NCI-H1436 treated with DMSO at 0.1 percent for 48 hours (cell line): ENCODE data around the gene DYNLL2.
A peak's percentile ranks its signal among the peaks of the same experiment; 100 is the strongest.
"Not testable (repeated sequence)": the region's sequence is repeated elsewhere in the genome, so short reads cannot be mapped to it uniquely, and the experiment has no call there.

Source experiments
- DNase-seq: peaks from one replicate; lab custom pipeline; 2025; lab: John Stamatoyannopoulos, UW

DYNLL2 gene

GRCh38 chr17:58082870-58083490 lies at the start of gene DYNLL2:
Gene DYNLL2, plus strand, starts transcription at chr17:58083419. Its CDS starts 3,672 bp downstream, at chr17:58087091.
- DNase-seq: peak; percentile 62

- DNase-seq: no peak
These were observed 43.2 kb upstream of the DYNLL2 start for GRCh38 chr17:58039975-58040374.

DNA sequence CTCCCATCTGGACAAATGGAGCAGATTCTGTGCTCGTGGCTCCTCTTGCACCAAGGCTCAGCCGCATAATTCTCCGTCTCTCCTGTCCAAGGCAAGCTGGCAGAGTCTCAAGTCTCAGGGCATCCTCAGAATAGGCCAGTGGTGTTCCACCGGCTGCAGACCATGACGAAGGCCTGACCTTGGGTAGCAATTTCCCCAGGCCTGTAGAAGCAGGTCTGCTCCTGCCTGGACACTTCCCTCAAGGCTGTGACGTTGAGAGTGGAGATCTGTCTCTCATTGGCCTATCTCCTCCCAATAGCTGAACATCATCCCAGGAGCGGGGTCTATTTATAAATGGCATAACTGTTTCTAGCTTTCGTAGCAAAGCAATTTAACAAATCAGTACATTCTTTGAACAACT lies 42.8 kb upstream of the DYNLL2 start:
- DNase-seq: no peak

DNA sequence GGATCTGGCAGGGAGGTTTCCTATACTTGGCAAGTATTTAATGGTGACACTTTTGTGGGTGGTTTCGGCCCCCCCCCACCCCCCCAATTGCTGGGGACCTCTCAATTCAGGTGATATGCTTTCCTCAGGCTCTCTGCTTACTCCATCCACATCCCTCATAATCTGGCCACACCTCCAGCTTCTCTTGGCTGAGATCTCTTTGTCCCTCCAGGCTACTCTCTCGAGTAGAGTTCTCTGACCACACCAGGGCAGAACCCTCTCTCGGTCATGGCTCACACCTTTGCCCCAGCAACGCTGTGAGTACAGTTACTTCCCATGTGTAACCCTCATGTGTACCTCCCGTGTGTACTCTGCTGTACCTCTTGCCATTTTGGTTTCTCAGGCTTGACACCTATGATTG lies 42.1 kb upstream of the DYNLL2 start:
- no peak for DNase-seq

DNA sequence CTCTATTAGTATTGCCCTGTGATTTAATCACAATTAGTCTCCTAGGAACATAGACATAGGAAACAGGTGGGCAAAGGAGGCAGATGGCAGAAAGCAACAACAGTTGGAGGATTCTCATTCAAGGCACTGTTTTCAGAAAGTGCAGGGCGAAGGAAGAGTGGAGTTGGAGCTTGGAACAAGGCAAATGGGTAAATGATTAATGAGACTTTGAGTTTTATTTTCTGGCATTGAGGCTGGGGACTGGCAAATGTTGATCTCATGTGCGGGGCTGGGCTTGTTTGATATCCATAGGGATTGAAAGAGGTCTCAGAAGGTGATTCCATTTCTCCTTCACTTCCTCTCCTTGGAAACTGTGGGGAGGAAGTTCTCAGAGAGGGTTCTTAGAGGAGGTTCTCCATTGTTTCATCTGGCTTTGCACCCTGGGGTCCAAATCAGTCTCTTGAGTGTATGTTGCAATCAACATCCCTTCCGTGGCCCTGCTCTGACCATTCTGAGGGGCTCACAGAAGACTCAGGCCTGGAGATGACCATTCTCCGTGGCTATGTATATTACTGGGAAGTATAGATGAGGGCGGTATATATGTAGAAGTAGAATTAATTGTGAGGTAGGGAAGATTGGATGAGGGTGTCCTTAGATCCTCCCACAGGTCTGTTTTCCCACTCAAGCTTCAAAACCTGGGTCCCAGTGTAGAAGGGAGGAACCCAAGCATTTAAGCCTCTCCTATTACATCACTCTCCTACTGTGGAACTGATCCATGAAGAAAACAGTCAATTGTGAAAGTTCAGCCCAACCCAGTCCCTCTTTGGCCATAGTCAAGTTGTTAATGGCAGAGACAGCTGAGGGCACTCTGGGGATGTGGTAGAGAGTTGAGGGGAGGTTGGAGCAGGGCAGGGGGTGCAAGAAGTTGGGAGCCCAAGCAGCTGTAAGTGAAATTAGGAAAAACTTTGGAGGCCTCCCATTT lies 39.7 kb upstream of the DYNLL2 start:
- no peak for DNase-seq

- not testable (repeated sequence) for DNase-seq
These were observed 39.0 kb upstream of the DYNLL2 start for GRCh38 chr17:58044256-58044655.

- no peak for DNase-seq
These were observed 36.8 kb upstream of the DYNLL2 start for GRCh38 chr17:58046239-58047094.

- no peak for DNase-seq
These were observed 35.7 kb upstream of the DYNLL2 start for GRCh38 chr17:58047376-58048150.

GRCh38 chr17:58049533-58049932 lies 33.7 kb upstream of the DYNLL2 start:
- DNase-seq: no peak

- DNase-seq: no peak
These were observed 32.3 kb upstream of the DYNLL2 start for GRCh38 chr17:58050966-58051365.

DNA sequence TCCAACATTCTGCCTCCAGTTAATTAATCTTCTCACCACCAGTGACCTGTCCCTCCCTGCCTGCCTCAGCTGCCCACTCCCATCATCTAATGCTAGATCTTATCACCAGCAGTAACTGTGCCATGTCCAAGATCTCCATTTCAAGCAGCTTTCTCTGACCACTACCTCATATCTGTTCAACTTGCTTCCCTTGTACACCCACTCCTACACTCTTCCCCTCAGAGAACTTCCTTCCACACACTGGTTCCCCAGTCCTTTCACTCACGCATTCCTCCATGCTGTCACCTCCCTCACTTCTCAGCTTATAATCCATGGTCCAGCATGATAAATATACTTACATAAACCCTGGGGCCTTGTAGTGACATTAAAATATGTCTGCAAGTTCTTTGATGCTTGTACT lies 31.8 kb upstream of the DYNLL2 start:
- DNase-seq: no peak

- DNase-seq: no peak
These were observed 30.8 kb upstream of the DYNLL2 start for GRCh38 chr17:58052407-58052806.

DNA sequence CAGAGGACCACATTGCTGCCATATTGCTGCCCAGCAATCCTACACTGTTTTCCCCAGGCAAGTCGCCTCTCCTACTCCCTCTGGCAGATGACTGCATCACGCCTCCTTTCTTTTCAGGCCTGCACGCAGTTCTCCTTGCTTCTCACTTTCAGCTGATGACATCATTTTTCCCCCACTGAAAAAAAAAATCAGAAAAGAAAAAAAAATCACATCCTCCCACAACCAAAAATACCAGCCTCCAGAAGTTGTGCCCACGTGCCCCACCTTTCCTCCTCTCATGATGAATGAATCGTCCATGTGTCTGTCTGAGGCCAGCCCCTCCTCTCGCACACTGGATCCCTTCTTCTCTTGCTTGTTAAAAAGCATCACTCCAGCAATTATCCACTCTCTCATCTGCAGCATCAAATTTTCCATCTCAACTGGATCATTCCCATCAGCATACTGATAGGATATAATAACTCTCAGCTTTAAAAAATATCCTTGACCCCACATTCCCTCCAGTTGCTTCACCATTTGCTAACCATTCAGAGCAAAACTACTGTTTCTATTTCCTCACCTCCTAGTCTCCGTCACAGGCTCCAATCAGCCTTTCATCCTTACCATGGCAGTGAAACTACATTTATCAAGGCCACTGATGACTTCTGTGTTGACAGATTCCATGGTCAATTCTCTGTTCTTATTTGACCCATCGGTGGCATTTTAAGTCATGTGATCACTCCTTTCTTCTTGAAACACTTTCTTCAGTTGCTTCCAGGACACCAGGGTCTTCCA lies 30.1 kb upstream of the DYNLL2 start:
- DNase-seq: no peak

GRCh38 chr17:58054641-58055040 lies 28.6 kb upstream of the DYNLL2 start:
- DNase-seq: no peak

GRCh38 chr17:58056476-58056875 lies 26.7 kb upstream of the DYNLL2 start:
- DNase-seq: no peak

GRCh38 chr17:58059141-58059540 lies 24.1 kb upstream of the DYNLL2 start:
- DNase-seq: no peak

DNA sequence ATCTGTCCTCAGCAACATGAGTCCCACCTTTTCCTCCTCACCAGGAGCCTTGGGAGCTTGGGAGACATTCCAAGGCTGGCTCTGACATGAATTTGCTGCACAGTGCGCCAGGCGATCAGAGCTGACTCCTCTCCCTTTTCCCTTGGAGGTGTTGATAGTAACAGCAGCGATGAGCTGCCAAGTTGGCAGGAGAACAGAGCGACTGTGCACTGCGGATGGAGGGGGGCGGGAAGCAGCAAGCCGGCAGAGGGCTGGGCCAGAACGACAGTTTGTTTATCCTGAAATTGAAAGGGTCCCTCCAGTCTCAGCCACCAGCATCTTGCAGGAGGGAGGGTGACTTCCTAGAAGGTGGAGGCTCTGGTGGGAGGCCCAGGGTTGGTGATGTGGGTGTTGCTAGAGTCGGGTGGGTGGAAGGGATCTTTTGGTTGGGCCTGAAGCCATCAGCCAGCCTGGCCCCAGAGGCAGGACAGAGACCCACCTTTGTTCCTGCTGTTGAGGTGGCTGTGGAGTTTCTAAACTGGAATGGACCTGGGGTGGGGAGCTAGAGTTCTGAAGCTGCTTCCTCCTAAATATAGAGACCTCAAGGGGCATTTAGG lies 22.5 kb upstream of the DYNLL2 start:
- DNase-seq: no peak

- no peak for DNase-seq
These were observed 21.5 kb upstream of the DYNLL2 start for GRCh38 chr17:58061672-58062071.

- DNase-seq: no peak
These were observed 18.0 kb upstream of the DYNLL2 start for GRCh38 chr17:58065238-58065637.

DNA sequence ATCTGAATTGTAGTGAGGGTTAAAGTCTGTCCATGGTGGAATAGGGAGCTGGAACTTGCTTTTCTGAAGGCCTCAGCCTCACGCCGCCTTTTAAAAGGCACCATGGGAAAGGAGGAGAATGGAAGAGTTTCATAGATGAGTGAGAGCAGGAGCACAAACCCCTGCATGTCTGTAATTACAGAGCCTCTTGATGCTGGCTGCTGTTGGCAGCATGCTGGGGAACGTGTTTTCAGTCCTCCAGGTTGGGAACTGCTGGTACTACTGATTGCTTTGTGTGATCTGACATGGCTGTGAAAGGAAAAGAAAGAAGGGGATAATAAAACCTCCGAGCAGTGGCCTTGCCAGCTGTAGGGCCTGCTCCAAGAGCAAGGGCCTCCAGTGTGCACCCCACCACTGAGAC lies 16.8 kb upstream of the DYNLL2 start:
- DNase-seq: no peak
